K562 (cell line): ENCODE data around the gene ZNF214. TPM values are rescaled to one million over a fixed set of nuclear protein-coding genes. Genes with fewer than 3 reads are reported as not detected.
"Not testable (repeated sequence)": the region's sequence is repeated elsewhere in the genome, so short reads cannot be mapped to it uniquely, and the experiment has no call there.

Experiments used
- ATAC-seq: fragments of 200-7000 bp; cut with Tn5 transposase; 3 replicates; pipeline ENCODE4 v1.9.1; 2020; ENCODE audit warnings: moderate library complexity
- BruUV-seq: library from RNA; stranded (reverse); fragments of 400-500 nt; replicated peaks from 2 replicates; lab custom pipeline; 2021; lab: Mats Ljungman, UMichigan
- CTCF ChIA-PET: fragments of 300-600 bp; formaldehyde crosslinking; extraction: SDS; loops from one replicate; lab custom pipeline; 2021; ENCODE audit warnings: low intra/inter-chr PET ratio; lab: Yijun Ruan, JAX
- POLR2A ChIA-PET: fragments of 300-600, 350-650 bp; sonication (Branson Sonifier 250); formaldehyde crosslinking; extraction: SDS; loops from one replicate; lab custom pipeline; 2021; ENCODE audit warnings: antibody characterized with exemption, inconsistent platforms; lab: Yijun Ruan, JAX
- DNase-seq, 4 experiments: peaks; one replicate each; pipeline versions ENCODE4 v3.0.0 to v3.0.0-alpha.2; 2011 to 2018; ENCODE audit warnings: low spot score in 3 of 4, mixed read lengths in 3 of 4; ENCODE audit errors: extremely low read depth in 1 of 4
- FAIRE-seq: peaks from 2 replicates; lab custom pipeline; 2011; peaks lifted over from hg19 to GRCh38; lab: Jason Lieb, UNC
- H2AFZ ChIP-seq: 2 replicates; pipeline ENCODE4 v1.6.0; 2011; ENCODE audit warnings: low read depth, low read length, control low read depth, inconsistent platforms
- H3K27ac ChIP-seq: fragments of 200-600 bp; 3 replicates; pipeline ENCODE4 v1.8.0; 2011; ENCODE audit warnings: low read depth, mild to moderate bottlenecking, control low read depth, inconsistent platforms, low read length, moderate library complexity, mixed read lengths; ENCODE audit errors: extremely low read depth
- H3K27me3 ChIP-seq, 2 experiments: fragments of 300-600 bp in 1 of 2; 2 replicates in 1 of 2; 3 replicates in 1 of 2; pipeline versions ENCODE4 v1.6.0 to v1.8.0; 2011; ENCODE audit warnings: inconsistent platforms in 2 of 2, low read length in 2 of 2, mild to moderate bottlenecking in 1 of 2, mixed read lengths in 1 of 2, moderate library complexity in 1 of 2; ENCODE audit not compliant: control insufficient read depth in 2 of 2, insufficient read depth in 2 of 2
- H3K36me3 ChIP-seq: fragments of 300-600 bp; 3 replicates; pipeline ENCODE4 v1.8.0; 2011; ENCODE audit warnings: mild to moderate bottlenecking, low read length, inconsistent platforms; ENCODE audit not compliant: control insufficient read depth, insufficient read depth
- H3K4me1 ChIP-seq, 2 experiments: fragments of 200-600 bp in 1 of 2; replicated peaks in 1 of 2; 2 replicates in 1 of 2; 3 replicates in 1 of 2; pipeline versions ENCODE4 v1.5.1 to v1.8.0; 2011; ENCODE audit warnings: inconsistent platforms in 2 of 2, low read length in 2 of 2, mild to moderate bottlenecking in 1 of 2, mixed read lengths in 1 of 2, moderate library complexity in 1 of 2; ENCODE audit not compliant: control insufficient read depth in 2 of 2, insufficient read depth in 2 of 2
- H3K4me2 ChIP-seq: 2 replicates; pipeline ENCODE4 v1.6.1; 2011; ENCODE audit warnings: low read length, control low read depth, inconsistent platforms, mixed read lengths; ENCODE audit not compliant: insufficient read depth
- H3K4me3 ChIP-seq: fragments of 200-600 bp; sonication (generic), shearing (Covaris generic); 2 replicates; pipeline ENCODE4 v1.5.1; 2016; ENCODE audit warnings: control low read depth, inconsistent platforms
- H3K79me2 ChIP-seq: fragments of 200-600 bp; 3 replicates; pipeline ENCODE4 v1.8.0; 2011; ENCODE audit warnings: low read length, inconsistent platforms; ENCODE audit not compliant: control insufficient read depth, insufficient read depth
- H3K9ac ChIP-seq, 2 experiments: 2 replicates each; pipeline versions ENCODE4 v1.6.0 to v1.6.1; 2011; ENCODE audit warnings: low read depth in 2 of 2, low read length in 2 of 2, control low read depth in 1 of 2, inconsistent platforms in 1 of 2, mild to moderate bottlenecking in 1 of 2, mixed read lengths in 1 of 2; ENCODE audit not compliant: insufficient read depth in 1 of 2
- H3K9me1 ChIP-seq: one replicate; pipeline ENCODE4 v1.6.0; 2011; ENCODE audit warnings: inconsistent platforms, mild to moderate bottlenecking, low read length, moderate library complexity; ENCODE audit not compliant: control insufficient read depth, insufficient read depth
- H3K9me3 ChIP-seq: replicated peaks from 2 replicates; pipeline ENCODE4 v1.5.1; 2011; ENCODE audit warnings: low read depth, low read length, inconsistent platforms; ENCODE audit not compliant: control insufficient read depth, insufficient read depth
- H4K20me1 ChIP-seq: replicated peaks from 2 replicates; pipeline ENCODE4 v1.6.1; 2011; ENCODE audit warnings: low read length, inconsistent platforms, mixed read lengths; ENCODE audit not compliant: control insufficient read depth, insufficient read depth
- BMI1 ChIP-seq: fragments of 150-350 bp; IDR thresholded peaks from 2 replicates; pipeline ENCODE4 v1.6.1; 2014; ENCODE audit warnings: low read length
- CEBPG ChIP-seq, 3 experiments: fragments of 200-800 bp in 1 of 3; sonication (Bioruptor generic) in 1 of 3; sonication (generic) in 1 of 3; formaldehyde crosslinking in 1 of 3; IDR thresholded peaks in 2 of 3; conservative IDR thresholded peaks in 1 of 3; 2 replicates each; pipeline versions ENCODE4 v1.6.1 to v1.8.0; 2016 to 2022; ENCODE audit warnings: missing compliant biosample characterization in 2 of 3, missing genetic modification characterization in 2 of 3, mild to moderate bottlenecking in 1 of 3, missing genetic modification reagents in 1 of 3
- CHCHD3 ChIP-seq: fragments of 250-450 bp; sonication (Bioruptor Pico); IDR thresholded peaks from 2 replicates; pipeline ENCODE4 v2.1.2; 2022; ENCODE audit warnings: mild to moderate bottlenecking
- MED1 ChIP-seq: sonication (generic); formaldehyde crosslinking; IDR thresholded peaks from 2 replicates; pipeline ENCODE4 v1.8.1; 2023; ENCODE audit warnings: missing genetic modification reagents, borderline replicate concordance
- TAF1 ChIP-seq: IDR thresholded peaks from 2 replicates; pipeline ENCODE4 v1.6.1; 2011; ENCODE audit warnings: mild to moderate bottlenecking, low read length, moderate library complexity; ENCODE audit not compliant: insufficient read depth, control insufficient read depth, severe bottlenecking; ENCODE audit errors: extremely low read depth
- ZNF766 ChIP-seq: fragments of 200-800 bp; sonication (Bioruptor generic); conservative IDR thresholded peaks from 2 replicates; pipeline ENCODE4 v1.6.1; 2016; ENCODE audit warnings: missing genetic modification characterization, missing compliant biosample characterization
- WGBS: fragments of 100-300 bp; shearing (Covaris generic); methylation state at CpG from one replicate; pipeline ENCODE4 v1.1.6; 2016; ENCODE audit warnings: low coverage, mixed read lengths; ENCODE audit not compliant: insufficient coverage; ENCODE audit errors: missing lambda C conversion rate; 5-methylcytosine and 5-hydroxymethylcytosine counted together
- in situ Hi-C: fragments of 300-500 bp; cut with MboI; formaldehyde crosslinking; loops from 4 replicates; pipeline ENCODE4 v1.15.0; 2018; ENCODE audit warnings: inconsistent platforms, mixed read lengths
- intact Hi-C: fragments of 100-400 bp; cut with micrococcal nuclease; formaldehyde crosslinking; loops from 2 replicates; pipeline ENCODE4 v1.14.2; 2022
- polyA plus RNA-seq, 8 experiments: library from polyadenylated mRNA; depleted of rRNA in 4 of 8; stranded (reverse) in 5 of 8; unstranded in 3 of 8; fragments of >200 nt; fragmentation: Nextera tagmentation in 2 of 8; fragmentation: Illumina TruSeq in 1 of 8; extraction: Ambion mirVana in 2 of 8; extraction: Trizol in 1 of 8; gene quantifications; 2 replicates each; pipeline versions ENCODE4 v1.2.1 to v1.2.3, GENCODE V29; 2011 to 2014; ENCODE audit warnings: inconsistent platforms in 1 of 8, missing spikeins in 1 of 8
- total RNA-seq, 7 experiments: library from RNA; depleted of rRNA in 6 of 7; stranded (reverse); fragments of >200 nt in 6 of 7; fragmentation: Illumina TruSeq in 2 of 7; extraction: Trizol in 2 of 7; gene quantifications; 2 replicates each; pipeline versions ENCODE4 v1.2.1 to v1.2.3, GENCODE V29; 2011 to 2021; ENCODE audit warnings: low replicate concordance in 1 of 7

Gene ZNF214
- total and polyA plus RNA-seq, 9 of the 15 experiments (the other 6 are each of a cell fraction or from before 2014, with no cell fraction given), result 0.06 to 0.41 (median 0.33) TPM; not detected in 1

- POLR2A ChIA-PET, result no interaction called here
- in situ Hi-C loops, result no loop called here
- TF ChIP-seq TAF1, result no peak
- TF ChIP-seq CEBPG (CRISPR knock-in tag; IDR thresholded peaks at IDR 0.05), result no peak
- peak; percentile 23 to 75; a peak in 3 of 4 replicates for TF ChIP-seq CEBPG (tag; conservative IDR thresholded peaks at IDR 0.05 in 1 of 2, IDR thresholded peaks at IDR 0.05 in 1 of 2)
- TF ChIP-seq, all 486 proteins: peak for 1
- peaks cover 19% of the 10 kb centered on the region; the same call in 2 of the 3 replicates for H3K36me3 ChIP-seq
- intact Hi-C loops, result no loop called here
- H3K9me1 ChIP-seq, result no peaks in the 10 kb centered on the region
- H3K27ac ChIP-seq, result no peak overlapping the region
- no TSS peak for BruUV-seq
- H3K9me3 ChIP-seq, result no peaks in the 10 kb centered on the region
- H3K4me1 ChIP-seq, result no peaks in the 10 kb centered on the region
- CTCF ChIA-PET, result no interaction called here
- no peak overlapping the region for H3K4me2 ChIP-seq
- WGBS, result 29% methylated on average over 1 of the region's 1 CpG
- H3K79me2 ChIP-seq, result no peaks in the 10 kb centered on the region
- H4K20me1 ChIP-seq, result no peaks in the 10 kb centered on the region
- no peaks in the 10 kb centered on the region for H3K27me3 ChIP-seq
- H3K9ac ChIP-seq, result no peak overlapping the region
- H3K4me3 ChIP-seq, result no peak overlapping the region
- DNase-seq (no peak), ATAC-seq (no peak), FAIRE-seq (no peak)
- no peak overlapping the region for H2AFZ ChIP-seq
Measured at GRCh38 chr11:6962673-6963072, 57.5 kb downstream of the ZNF214 start.

- TF ChIP-seq CHCHD3 (CRISPR knock-in tag) (no peak), MED1 (CRISPR knock-in tag) (no peak), BMI1 (no peak), ZNF766 (peak; percentile 96)
- in situ Hi-C loops (no loop called here), intact Hi-C loops (no loop called here)
- Histone ChIP-seq H3K4me2 (no peak overlapping the region), H3K36me3 (peaks cover 24% of the 10 kb centered on the region; the same call in 2 of the 3 replicates), H3K9me3 (no peaks in the 10 kb centered on the region), H2AFZ (no peak overlapping the region), H3K4me1 (no peaks in the 10 kb centered on the region), H3K9me1 (no peaks in the 10 kb centered on the region), H3K79me2 (no peaks in the 10 kb centered on the region), H3K27ac (no peak overlapping the region), H3K9ac (no peak overlapping the region), H3K27me3 (no peaks in the 10 kb centered on the region), H3K4me3 (no peak overlapping the region), H4K20me1 (no peaks in the 10 kb centered on the region)
- ATAC-seq (peak; percentile 62; the same call in 2 of the 3 replicates), FAIRE-seq (no peak), DNase-seq (peak in 3 of 4 experiments; percentile 10 to 18 (median 13))
- BruUV-seq, result no TSS peak
- CTCF ChIA-PET, result no interaction called here
- POLR2A ChIA-PET, result interaction anchor here (1.3 to 1.4 kb wide), 2 partner anchors 16 to 43 kb away, joined by 3 to 5 read pairs; no protein-coding TSS in a partner anchor
Measured at GRCh38 chr11:6962141-6962540, 58.0 kb downstream of the ZNF214 start.

DNA sequence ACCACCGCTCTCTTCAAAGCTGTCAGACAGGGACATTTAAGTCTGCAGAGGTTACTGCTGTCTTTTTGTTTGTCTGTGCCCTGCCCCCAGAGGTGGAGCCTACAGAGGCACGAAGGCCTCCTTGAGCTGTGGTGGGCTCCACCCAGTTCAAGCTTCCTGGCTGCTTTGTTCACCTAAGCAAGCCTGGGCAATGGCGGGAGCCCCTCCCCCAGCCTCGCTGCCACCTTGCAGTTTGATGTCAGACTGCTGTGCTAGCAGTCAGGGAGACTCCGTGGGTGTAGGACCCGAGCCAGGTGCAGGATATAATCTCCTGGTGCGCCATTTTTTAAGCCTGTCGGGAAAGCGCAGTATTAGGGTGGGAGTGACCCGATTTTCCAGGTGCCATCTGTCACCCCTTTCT lies 65.9 kb downstream of the ZNF214 start:
- BruUV-seq, H3K27ac ChIP-seq, H4K20me1 ChIP-seq, FAIRE-seq, CTCF ChIA-PET, H3K4me1 ChIP-seq, H3K9me1 ChIP-seq, ATAC-seq, H2AFZ ChIP-seq, in situ Hi-C loops, H3K9me3 ChIP-seq, H3K4me2 ChIP-seq, intact Hi-C loops, H3K9ac ChIP-seq, H3K4me3 ChIP-seq, DNase-seq, POLR2A ChIA-PET, H3K79me2 ChIP-seq, H3K27me3 ChIP-seq: not testable (repeated sequence)
- WGBS, result 87% methylated on average over 8 of the region's 10 CpGs
- H3K36me3 ChIP-seq, result peaks cover 36% of the 10 kb centered on the region; the same call in 1 of the 3 replicates
